Right renal cortex interstitium (tissue), 3 donors: ENCODE measurements around the gene NF1. TPM values are rescaled to one million over a fixed set of nuclear protein-coding genes. Genes with fewer than 3 reads are reported as not detected.
"Not testable (repeated sequence)": the region's sequence is repeated elsewhere in the genome, so short reads cannot be mapped to it uniquely, and the experiment has no call there.

Source experiments
- DNase-seq, 3 donors: peaks; one replicate each; pipeline ENCODE4 v3.0.0-alpha.2; 2013; ENCODE audit warnings: low read depth in 3 of 3, low spot score in 2 of 3
- polyA plus RNA-seq, 3 donors: library from polyadenylated mRNA; unstranded; fragments of 120-200 nt; gene quantifications; one replicate each; pipeline ENCODE4 v1.2.1, GENCODE V29; 2013; ENCODE audit not compliant: insufficient read length in 3 of 3

The NF1 gene
- polyA plus RNA-seq, 3 donors, result 36.7 to 42.9 (median 39.2) TPM

GRCh38 chr17:31251105-31251969 is 156.6 kb downstream of the NF1 start:
- no peak for DNase-seq

- DNase-seq, result no peak
Measured at GRCh38 chr17:31251970-31252328, 157.2 kb downstream of the NF1 start.

GRCh38 chr17:31252741-31253140 is 158.0 kb downstream of the NF1 start:
- DNase-seq, result no peak

GRCh38 chr17:31254654-31255053 is 159.9 kb downstream of the NF1 start:
- no peak for DNase-seq

- no peak for DNase-seq
Measured at GRCh38 chr17:31256936-31257335, 162.2 kb downstream of the NF1 start.

GRCh38 chr17:31260151-31260550 is 165.4 kb downstream of the NF1 start:
- no peak for DNase-seq

- no peak for DNase-seq
Measured at GRCh38 chr17:31261601-31262000, 166.8 kb downstream of the NF1 start.

- not testable (repeated sequence) for DNase-seq
Measured at GRCh38 chr17:31262923-31263322, 168.1 kb downstream of the NF1 start.

- DNase-seq, result no peak
Measured at GRCh38 chr17:31266042-31266441, 171.3 kb downstream of the NF1 start.

- no peak for DNase-seq
Measured at GRCh38 chr17:31269036-31269577, 174.3 kb downstream of the NF1 start.

GRCh38 chr17:31269578-31269983 is 174.8 kb downstream of the NF1 start:
- no peak for DNase-seq

GRCh38 chr17:31272236-31272635 is 177.5 kb downstream of the NF1 start:
- no peak for DNase-seq

GRCh38 chr17:31272803-31273202 is 178.0 kb downstream of the NF1 start:
- no peak for DNase-seq

GRCh38 chr17:31273516-31273915 is 178.7 kb downstream of the NF1 start:
- no peak for DNase-seq

- DNase-seq, result no peak
Measured at GRCh38 chr17:31274252-31274651, 179.5 kb downstream of the NF1 start.

GRCh38 chr17:31275116-31275515 is 180.3 kb downstream of the NF1 start:
- no peak for DNase-seq

GRCh38 chr17:31279401-31279800 is 184.6 kb downstream of the NF1 start:
- no peak for DNase-seq

GRCh38 chr17:31281061-31281460 is 186.3 kb downstream of the NF1 start:
- no peak for DNase-seq

- no peak for DNase-seq
Measured at GRCh38 chr17:31283841-31284240, 189.1 kb downstream of the NF1 start.

GRCh38 chr17:31286587-31286986 is 191.8 kb downstream of the NF1 start:
- no peak for DNase-seq

- not testable (repeated sequence) for DNase-seq
Measured at GRCh38 chr17:31287932-31288331, 193.2 kb downstream of the NF1 start.

- no peak for DNase-seq
Measured at GRCh38 chr17:31289790-31290189, 195.0 kb downstream of the NF1 start.
